HEK293 (cell line): ENCODE measurements around the gene USP5.

ENCODE experiments used
- BCL11B ChIP-seq: fragments of 450-650 bp; formaldehyde crosslinking; IDR thresholded peaks from 2 replicates; pipeline ENCODE4 v1.5.1; 2016; ENCODE audit warnings: low read depth, missing biosample characterization, missing genetic modification characterization
- PATZ1 ChIP-seq: fragments of 450-650 bp; formaldehyde crosslinking; IDR thresholded peaks from 2 replicates; pipeline ENCODE4 v1.5.1; 2016; ENCODE audit warnings: missing biosample characterization, missing genetic modification characterization
- SCRT1 ChIP-seq: fragments of 450-650 bp; formaldehyde crosslinking; IDR thresholded peaks from 2 replicates; pipeline ENCODE4 v1.5.1; 2016; ENCODE audit warnings: missing biosample characterization, missing genetic modification characterization, borderline replicate concordance
- TCF7L2 ChIP-seq: IDR thresholded peaks from 2 replicates; pipeline ENCODE4 v1.6.1; 2011; ENCODE audit warnings: low read depth, mild to moderate bottlenecking, inconsistent platforms, low read length, moderate library complexity, borderline replicate concordance
- YY2 ChIP-seq: fragments of 450-650 bp; formaldehyde crosslinking; IDR thresholded peaks from 2 replicates; pipeline ENCODE4 v1.5.1; 2016; ENCODE audit warnings: missing biosample characterization, missing genetic modification characterization
- ZBTB44 ChIP-seq: fragments of 450-650 bp; IDR thresholded peaks from 2 replicates; pipeline ENCODE4 v1.5.1; 2018; ENCODE audit warnings: missing biosample characterization, mild to moderate bottlenecking, missing genetic modification characterization
- ZEB2 ChIP-seq: fragments of 450-650 bp; formaldehyde crosslinking; IDR thresholded peaks from 2 replicates; pipeline ENCODE4 v1.5.1; 2016; ENCODE audit warnings: missing biosample characterization, missing genetic modification characterization
- ZFHX2 ChIP-seq: fragments of 450-650 bp; formaldehyde crosslinking; conservative IDR thresholded peaks from 2 replicates; pipeline ENCODE4 v1.5.1; 2016; ENCODE audit warnings: missing biosample characterization, missing genetic modification characterization
- ZFP69B ChIP-seq: fragments of 450-650 bp; formaldehyde crosslinking; IDR thresholded peaks from 2 replicates; pipeline ENCODE4 v1.5.1; 2016; ENCODE audit warnings: missing biosample characterization, missing genetic modification characterization
- ZNF112 ChIP-seq: fragments of 450-650 bp; formaldehyde crosslinking; IDR thresholded peaks from 2 replicates; pipeline ENCODE4 v1.5.0; 2017; ENCODE audit warnings: missing biosample characterization, missing genetic modification characterization
- ZNF169 ChIP-seq: fragments of 450-650 bp; formaldehyde crosslinking; IDR thresholded peaks from 2 replicates; pipeline ENCODE4 v1.5.1; 2016; ENCODE audit warnings: missing biosample characterization, missing genetic modification characterization
- ZNF623 ChIP-seq: fragments of 450-650 bp; formaldehyde crosslinking; IDR thresholded peaks from 2 replicates; pipeline ENCODE4 v1.5.1; 2016; ENCODE audit warnings: missing biosample characterization, missing genetic modification characterization
- ZNF660 ChIP-seq: fragments of 450-650 bp; IDR thresholded peaks from 2 replicates; pipeline ENCODE4 v1.5.1; 2018; ENCODE audit warnings: missing biosample characterization, mild to moderate bottlenecking, missing genetic modification characterization
- ZNF707 ChIP-seq: fragments of 450-650 bp; formaldehyde crosslinking; IDR thresholded peaks from 2 replicates; pipeline ENCODE4 v1.5.1; 2016; ENCODE audit warnings: missing biosample characterization, missing genetic modification characterization
- ZNF843 ChIP-seq: fragments of 450-650 bp; formaldehyde crosslinking; IDR thresholded peaks from 2 replicates; pipeline ENCODE4 v1.5.1; 2016; ENCODE audit warnings: missing biosample characterization, missing genetic modification characterization
- TF ChIP-seq, protein P1 (sequence below): fragments of 450-650 bp; IDR thresholded peaks from 2 replicates; pipeline ENCODE4 v1.5.1; 2018; ENCODE audit warnings: missing biosample characterization, missing genetic modification characterization
- TF ChIP-seq, protein P2 (sequence below): fragments of 450-650 bp; formaldehyde crosslinking; IDR thresholded peaks from 2 replicates; pipeline ENCODE4 v1.5.1; 2016; ENCODE audit warnings: missing biosample characterization, missing genetic modification characterization
- TF ChIP-seq, protein P3 (sequence below): fragments of 450-650 bp; formaldehyde crosslinking; IDR thresholded peaks from 2 replicates; pipeline ENCODE4 v1.5.1; 2016; ENCODE audit warnings: missing biosample characterization, missing genetic modification characterization

The USP5 gene

DNA sequence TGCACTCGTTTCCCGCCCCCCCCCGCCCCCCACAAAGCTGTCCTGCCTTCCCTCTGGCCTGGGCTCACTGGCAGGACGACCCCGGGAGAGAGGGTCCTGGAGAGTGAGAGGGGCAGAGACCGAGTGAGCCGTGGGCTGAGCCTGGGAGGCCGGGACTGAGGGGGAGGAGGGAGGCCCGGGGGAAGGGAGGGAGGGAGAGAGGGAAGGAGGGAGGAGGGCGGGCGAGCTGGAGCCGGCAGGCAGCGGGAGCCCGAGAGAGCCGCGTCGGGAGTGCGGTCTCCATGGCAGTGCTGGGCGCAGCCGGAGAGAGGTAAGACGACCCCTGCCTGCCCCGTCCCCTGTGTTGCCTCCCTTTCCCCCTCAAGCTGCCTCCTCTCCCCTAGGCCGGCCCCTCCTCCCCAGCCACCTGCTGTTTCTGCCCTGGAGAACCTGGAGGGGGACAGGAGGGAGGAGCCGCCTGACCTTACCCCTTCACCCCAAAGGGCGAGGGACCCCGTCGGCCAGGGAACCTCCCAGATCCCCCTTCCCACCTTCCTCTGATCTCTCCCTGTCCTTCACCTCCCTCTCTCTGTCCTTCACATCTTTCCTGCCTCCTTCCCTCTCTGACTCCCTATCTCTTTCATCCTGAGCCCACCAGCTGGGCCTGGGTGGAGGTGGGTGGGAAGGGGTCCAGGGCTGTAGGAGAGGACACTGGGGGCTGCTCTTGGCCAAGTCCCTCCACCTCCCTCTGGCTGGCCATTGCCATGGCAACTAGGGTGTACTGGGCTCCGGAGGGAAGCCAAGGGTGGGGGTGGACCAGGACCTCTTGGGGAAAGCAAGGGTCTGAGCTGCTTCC is 30.1 kb upstream of the USP5 start, which contains the start of gene GPR162 (continued):
- TF ChIP-seq, protein P1, sequence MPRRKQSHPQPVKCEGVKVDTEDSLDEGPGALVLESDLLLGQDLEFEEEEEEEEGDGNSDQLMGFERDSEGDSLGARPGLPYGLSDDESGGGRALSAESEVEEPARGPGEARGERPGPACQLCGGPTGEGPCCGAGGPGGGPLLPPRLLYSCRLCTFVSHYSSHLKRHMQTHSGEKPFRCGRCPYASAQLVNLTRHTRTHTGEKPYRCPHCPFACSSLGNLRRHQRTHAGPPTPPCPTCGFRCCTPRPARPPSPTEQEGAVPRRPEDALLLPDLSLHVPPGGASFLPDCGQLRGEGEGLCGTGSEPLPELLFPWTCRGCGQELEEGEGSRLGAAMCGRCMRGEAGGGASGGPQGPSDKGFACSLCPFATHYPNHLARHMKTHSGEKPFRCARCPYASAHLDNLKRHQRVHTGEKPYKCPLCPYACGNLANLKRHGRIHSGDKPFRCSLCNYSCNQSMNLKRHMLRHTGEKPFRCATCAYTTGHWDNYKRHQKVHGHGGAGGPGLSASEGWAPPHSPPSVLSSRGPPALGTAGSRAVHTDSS, result no peak
- TF ChIP-seq ZNF660 (tag by site-specific recombination) (no peak), ZFP69B (tag by site-specific recombination) (no peak), YY2 (tag by site-specific recombination) (no peak), BCL11B (peak; percentile 24; the same call in 1 of the 2 replicates), TCF7L2 (no peak), ZEB2 (tag by site-specific recombination) (peak; percentile 21; the same call in 1 of the 2 replicates), ZBTB44 (tag by site-specific recombination) (no peak), PATZ1 (peak; percentile 61; the same call in 1 of the 2 replicates), ZFHX2 (tag by site-specific recombination) (peak; percentile 77), ZNF623 (tag by site-specific recombination) (no peak), SCRT1 (tag by site-specific recombination) (no peak), ZNF707 (tag by site-specific recombination) (no peak), ZNF843 (tag by site-specific recombination) (no peak), ZNF112 (tag by site-specific recombination) (no peak), ZNF169 (tag by site-specific recombination) (no peak)
- TF ChIP-seq, protein P2, sequence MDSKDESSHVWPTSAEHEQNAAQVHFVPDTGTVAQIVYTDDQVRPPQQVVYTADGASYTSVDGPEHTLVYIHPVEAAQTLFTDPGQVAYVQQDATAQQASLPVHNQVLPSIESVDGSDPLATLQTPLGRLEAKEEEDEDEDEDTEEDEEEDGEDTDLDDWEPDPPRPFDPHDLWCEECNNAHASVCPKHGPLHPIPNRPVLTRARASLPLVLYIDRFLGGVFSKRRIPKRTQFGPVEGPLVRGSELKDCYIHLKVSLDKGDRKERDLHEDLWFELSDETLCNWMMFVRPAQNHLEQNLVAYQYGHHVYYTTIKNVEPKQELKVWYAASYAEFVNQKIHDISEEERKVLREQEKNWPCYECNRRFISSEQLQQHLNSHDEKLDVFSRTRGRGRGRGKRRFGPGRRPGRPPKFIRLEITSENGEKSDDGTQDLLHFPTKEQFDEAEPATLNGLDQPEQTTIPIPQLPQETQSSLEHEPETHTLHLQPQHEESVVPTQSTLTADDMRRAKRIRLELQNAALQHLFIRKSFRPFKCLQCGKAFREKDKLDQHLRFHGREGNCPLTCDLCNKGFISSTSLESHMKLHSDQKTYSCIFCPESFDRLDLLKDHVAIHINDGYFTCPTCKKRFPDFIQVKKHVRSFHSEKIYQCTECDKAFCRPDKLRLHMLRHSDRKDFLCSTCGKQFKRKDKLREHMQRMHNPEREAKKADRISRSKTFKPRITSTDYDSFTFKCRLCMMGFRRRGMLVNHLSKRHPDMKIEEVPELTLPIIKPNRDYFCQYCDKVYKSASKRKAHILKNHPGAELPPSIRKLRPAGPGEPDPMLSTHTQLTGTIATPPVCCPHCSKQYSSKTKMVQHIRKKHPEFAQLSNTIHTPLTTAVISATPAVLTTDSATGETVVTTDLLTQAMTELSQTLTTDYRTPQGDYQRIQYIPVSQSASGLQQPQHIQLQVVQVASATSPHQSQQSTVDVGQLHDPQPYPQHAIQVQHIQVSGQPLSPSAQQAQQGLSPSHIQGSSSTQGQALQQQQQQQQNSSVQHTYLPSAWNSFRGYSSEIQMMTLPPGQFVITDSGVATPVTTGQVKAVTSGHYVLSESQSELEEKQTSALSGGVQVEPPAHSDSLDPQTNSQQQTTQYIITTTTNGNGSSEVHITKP (tag by site-specific recombination), result no peak
- TF ChIP-seq, protein P3, sequence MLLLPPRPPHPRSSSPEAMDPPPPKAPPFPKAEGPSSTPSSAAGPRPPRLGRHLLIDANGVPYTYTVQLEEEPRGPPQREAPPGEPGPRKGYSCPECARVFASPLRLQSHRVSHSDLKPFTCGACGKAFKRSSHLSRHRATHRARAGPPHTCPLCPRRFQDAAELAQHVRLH (tag by site-specific recombination), result no peak
